HG02840 (cell line): Measurements from ENCODE around the gene PKIB.
"Not testable (repeated sequence)": the region's sequence is repeated elsewhere in the genome, so short reads cannot be mapped to it uniquely, and the experiment has no call there.

Experiments used
- ATAC-seq: cut with Tn5 transposase; IDR thresholded peaks from one replicate; pipeline ENCODE4 v1.9.1; 2021; ENCODE audit warnings: mild to moderate bottlenecking, moderate library complexity, moderate number of reproducible peaks; ENCODE audit not compliant: unreplicated experiment, low FRiP score

PKIB gene

GRCh38 chr6:122609881-122610689 lies at the start of gene PKIB:
TSS of gene PKIB (plus strand) at chr6:122610405. CDS start at chr6:122717795, 107,390 bp downstream.
- peak; percentile 82 for ATAC-seq

DNA sequence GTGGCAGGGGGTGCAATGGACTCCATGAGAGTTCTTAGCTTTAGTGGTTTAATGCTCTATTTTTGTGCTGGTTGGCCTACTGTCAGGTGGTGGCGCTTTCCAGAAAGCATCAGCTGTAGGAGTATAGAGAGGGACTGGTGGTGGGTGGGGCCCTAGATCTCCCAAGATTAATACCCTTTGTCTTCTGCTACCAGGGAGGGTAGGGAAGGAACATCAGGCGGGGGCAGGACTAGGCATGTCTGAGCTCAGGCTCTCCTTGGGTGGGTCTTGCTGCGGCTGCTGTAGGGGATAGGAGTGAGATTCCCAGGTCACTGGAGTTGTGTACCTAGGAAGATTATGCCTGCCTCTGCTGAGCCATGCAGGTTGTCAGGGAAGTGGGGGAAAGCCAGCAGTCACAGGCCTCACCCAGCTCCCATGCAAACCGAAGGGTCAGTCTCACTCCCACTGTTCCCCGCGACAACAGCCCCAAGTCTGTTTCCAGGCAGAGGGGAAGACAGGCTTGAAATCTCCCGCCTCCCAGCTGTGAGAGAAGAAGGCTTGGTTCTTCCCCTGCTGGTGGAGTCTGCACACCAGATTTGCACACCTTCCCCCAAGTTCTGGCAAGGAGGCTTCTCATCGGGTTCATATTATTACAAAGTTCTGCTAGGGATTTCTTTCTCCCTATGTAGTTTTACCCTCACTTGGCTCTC lies 46.7 kb upstream of the PKIB start:
- no peak for ATAC-seq

DNA sequence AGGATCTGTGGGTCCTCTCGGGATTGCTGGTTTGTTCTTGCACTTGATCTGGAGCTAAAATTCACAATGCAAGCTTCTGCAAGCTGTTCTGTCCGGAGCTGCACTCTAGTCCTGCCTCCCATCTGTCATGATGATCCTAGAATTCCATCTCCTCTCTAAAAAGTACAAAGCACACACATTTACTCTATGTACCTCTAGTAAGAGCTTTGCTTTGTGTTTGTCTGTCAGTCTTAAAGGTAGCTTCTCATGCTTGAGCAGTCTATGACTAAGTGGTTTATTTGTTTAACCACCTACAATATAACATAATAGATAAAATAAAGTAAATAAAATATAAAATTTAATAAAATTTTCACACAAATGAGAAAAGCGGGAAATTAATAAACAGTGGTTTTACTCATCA lies 46.0 kb upstream of the PKIB start:
- ATAC-seq: no peak

- no peak for ATAC-seq
Measured at GRCh38 chr6:122565708-122566107, 44.5 kb upstream of the PKIB start.

GRCh38 chr6:122567034-122567433 lies 43.2 kb upstream of the PKIB start:
- no peak for ATAC-seq

GRCh38 chr6:122568350-122568749 lies 41.9 kb upstream of the PKIB start:
- ATAC-seq: no peak

GRCh38 chr6:122568797-122569221 lies 41.4 kb upstream of the PKIB start:
- ATAC-seq: no peak

GRCh38 chr6:122569230-122569771 lies 40.9 kb upstream of the PKIB start:
- ATAC-seq: no peak

DNA sequence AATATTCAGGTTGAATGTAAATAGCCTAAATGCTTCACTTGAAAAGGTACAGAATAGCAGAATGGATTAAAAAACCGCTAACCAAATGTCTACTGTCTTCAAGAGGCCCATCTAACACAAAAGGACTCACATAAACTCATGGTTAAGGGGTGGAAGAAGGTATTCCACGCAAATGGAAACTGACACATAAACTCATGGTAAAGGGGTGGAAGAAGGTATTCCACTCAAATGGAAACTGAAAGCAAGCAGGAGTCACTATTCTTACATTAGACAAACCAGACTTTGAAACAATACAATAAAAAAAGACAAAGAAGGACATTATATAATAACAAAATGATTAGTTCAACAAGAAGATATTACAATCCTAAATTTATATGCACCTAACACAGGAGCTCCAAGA lies 38.3 kb upstream of the PKIB start:
- no peak for ATAC-seq

GRCh38 chr6:122576888-122577287 lies 33.3 kb upstream of the PKIB start:
- no peak for ATAC-seq

DNA sequence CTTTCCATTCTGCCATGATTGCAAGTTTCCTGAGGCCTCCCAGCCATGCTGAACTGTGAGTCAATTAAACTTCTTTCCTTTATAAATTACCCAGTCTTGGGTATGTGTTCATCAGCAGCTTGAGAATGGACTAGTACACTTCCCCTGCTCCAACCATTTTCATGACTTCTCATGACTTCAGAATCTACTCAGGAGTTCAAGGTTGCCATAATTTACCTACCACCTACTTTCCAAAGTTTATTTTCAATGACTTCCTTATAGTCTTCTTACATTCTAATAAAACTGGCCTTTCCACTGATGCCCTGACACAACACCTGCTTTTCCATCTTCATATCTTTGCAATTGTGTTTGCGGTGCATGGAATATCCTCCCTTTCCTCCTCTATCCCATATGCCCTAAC lies 31.2 kb upstream of the PKIB start:
- ATAC-seq: no peak

DNA sequence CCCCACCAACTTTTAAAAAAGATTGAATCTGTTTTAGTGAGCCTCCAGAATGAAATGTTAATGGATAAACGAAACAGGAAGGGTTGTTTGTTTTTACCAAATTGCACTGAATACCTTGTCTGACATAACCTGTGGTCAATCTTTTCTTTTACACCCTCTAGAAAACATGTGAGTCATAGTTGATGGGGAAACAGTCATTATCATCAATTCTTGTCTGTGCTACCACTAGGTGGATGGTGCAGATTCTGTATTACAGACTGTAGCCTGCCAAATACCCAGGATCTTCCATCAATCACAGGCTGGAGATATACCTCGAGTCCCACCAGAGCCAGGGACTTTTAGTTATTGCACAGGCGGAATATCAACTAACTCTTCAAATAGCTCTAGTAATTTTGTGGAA lies 29.5 kb upstream of the PKIB start:
- ATAC-seq: no peak

DNA sequence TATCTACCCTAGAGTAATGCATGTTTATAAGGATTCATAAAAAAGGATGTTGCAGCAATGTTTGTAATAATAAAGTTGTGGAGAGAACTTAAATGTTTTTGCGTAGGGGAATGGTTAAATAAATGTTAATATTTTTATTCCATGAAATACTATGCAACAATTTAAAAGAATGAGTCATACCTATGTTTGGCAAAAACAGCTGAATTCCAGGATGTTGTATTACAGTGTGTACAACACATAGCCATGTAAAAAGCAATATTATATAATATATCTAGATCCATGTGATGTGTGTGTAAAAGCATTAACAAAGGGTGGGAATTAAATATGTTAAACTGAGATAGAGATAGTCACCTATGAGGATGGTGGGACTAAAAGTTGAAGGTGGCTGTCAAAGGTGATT lies 21.1 kb upstream of the PKIB start:
- no peak for ATAC-seq

DNA sequence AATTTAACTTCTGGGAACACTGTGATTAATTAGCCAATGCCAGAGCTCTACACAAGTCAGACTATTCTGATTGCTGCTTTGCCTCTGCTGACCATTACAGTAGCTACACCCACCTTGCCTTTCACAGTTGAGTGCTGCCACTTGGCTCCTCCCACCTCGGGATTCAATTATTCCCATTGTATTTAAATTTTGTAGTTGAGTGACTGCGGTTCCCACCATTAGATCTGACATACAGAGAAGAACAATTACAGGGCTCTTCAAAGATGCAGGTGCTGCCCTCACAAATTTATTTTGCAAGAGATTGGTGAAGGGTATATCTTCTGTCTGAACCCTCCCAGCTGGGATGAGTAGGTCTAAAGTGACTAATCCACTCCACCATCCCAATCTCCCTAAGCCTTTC lies 11.9 kb upstream of the PKIB start:
- not testable (repeated sequence) for ATAC-seq

GRCh38 chr6:122604676-122605075 lies 5.5 kb upstream of the PKIB start:
- ATAC-seq: no peak

GRCh38 chr6:122610690-122611455 lies 668 bp downstream of the PKIB start:
- peak; percentile 13 for ATAC-seq

DNA sequence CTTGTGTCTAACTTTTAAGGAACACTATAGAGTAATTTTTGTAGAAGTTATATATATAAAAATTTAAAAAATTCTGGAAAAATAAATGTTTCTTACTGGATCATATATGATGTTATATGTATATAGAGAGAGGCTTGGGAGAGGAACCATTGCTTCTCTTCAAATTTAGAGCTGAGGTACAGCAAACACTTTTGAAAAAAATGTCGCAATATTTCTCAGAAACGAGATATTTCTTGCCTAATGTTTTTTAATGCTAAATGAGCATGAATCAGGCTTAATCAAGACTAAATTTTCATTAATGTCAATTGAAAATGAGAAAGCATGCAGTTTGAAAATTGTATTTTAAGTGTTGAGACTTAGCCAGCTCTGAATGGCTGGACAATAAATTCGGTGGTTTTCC lies 2.6 kb downstream of the PKIB start:
- no peak for ATAC-seq

DNA sequence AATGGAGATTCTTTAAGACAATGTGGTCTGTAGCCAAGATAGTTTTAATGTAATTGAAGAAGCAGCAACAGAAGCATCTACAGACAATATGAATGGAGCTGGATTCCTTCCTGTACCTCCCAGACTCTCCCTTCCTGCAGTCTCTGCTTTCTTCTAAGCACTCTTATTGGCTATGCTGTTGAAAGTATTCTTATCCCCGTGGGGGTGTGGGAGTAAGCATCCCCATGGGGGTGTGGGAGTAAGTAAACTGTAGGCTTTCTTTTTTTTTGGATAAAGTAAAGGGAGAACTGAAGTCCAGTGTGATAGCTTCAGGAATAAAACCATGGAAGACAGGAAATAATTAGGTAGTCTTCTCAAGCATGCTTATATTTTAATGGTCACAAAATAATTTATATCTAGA lies 4.1 kb downstream of the PKIB start:
- ATAC-seq: no peak

GRCh38 chr6:122615409-122615808 lies 5.2 kb downstream of the PKIB start:
- ATAC-seq: no peak

GRCh38 chr6:122616877-122617276 lies 6.7 kb downstream of the PKIB start:
- ATAC-seq: no peak

DNA sequence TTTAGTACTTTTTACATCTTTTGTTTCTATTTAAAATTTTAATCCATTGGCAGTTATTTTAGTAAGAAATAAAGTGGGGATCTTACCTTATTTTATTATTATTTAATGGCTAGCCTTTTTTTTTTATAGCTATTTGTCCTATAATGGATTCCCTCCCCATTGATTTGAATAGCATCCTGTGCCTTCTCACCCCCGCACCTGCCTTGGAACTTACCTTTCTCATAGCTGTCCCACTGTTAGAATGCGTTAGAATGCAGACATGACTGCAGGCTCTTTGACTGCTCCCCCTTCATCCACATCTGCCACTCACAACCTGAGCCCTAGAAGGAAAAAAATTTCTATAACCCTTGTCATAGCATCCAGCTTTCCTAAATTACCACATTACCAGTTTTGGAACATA lies 9.1 kb downstream of the PKIB start:
- ATAC-seq: no peak
